ENCODE results near the gene SNX8. TPM values are rescaled to one million over a fixed set of nuclear protein-coding genes. Genes with fewer than 3 reads are reported as not detected.
A peak's percentile ranks its signal among the peaks of the same experiment; 100 is the strongest.

The SNX8 gene
- total RNA-seq, 2 donors from 2014 or later = 53.0 to 53.2 TPM

DNA sequence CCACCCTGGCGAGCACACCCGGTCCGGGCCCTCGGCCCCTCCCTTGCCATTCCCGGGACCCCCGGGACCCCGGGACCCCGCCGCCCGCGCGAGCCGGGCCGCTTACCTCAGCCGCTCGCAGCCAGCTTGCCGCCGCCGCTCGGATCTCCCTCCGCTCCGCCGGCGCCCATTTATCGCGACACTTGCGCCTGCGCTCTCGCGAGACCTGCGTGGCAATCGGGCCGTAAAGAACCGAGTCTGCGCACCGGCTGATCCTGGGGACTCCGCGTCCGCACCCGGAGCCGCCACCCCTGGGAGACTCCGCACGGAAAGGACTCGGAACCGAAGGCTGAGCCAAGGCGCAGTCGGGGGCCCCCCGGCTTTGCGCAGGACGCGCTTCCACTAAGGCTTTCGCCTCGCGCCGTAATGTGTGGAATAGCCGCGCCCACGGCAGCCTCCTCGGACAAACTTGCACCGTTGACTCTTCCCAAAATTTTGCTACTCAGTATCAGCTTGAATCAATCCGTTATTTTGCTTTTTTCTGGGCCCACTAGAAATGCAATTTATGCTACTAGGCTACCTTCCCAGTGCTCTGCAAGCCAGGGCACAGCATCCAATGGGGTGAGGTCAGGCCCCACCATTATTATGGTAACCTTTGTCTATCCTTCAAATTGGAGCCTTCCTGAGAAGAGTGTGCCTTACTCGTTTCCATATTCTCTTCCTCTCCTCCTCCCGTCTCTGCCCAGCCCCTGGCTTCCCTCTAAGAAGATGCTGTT lies 81.3 kb downstream of the SNX8 start, which contains the start of gene MAD1L1:
TSS of gene MAD1L1 (minus strand) at position 180 of the 755 bp plus-strand sequence. CDS start 2,812 bp downstream, outside the sequence.
- peaks cover 9% of the 10 kb centered on the region for H3K4me1 Mint-ChIP-seq
- H3K4me3 Mint-ChIP-seq = peak within 1 kb of the TSS; percentile 82
- no peaks in the 10 kb centered on the region for H3K9me3 Mint-ChIP-seq
- Histone ChIP-seq H3K36me3 (ENCODE audit: control insufficient read depth, insufficient read depth, low read length) (peaks cover 62% of the 10 kb centered on the region), H3K27ac (ENCODE audit: low read depth, low read length) (peak within 1 kb of the TSS; percentile 26), H3K9ac (ENCODE audit: extremely low read depth, low read length, poor library complexity, severe bottlenecking) (peak within 1 kb of the TSS; percentile 86), H3K4me1 (ENCODE audit: control insufficient read depth, insufficient read depth, low read length) (no peaks in the 10 kb centered on the region), H3K27me3 (ENCODE audit: control insufficient read depth, insufficient read depth, low read length, poor library complexity, severe bottlenecking) (no peaks in the 10 kb centered on the region), H3K9me3 (ENCODE audit: control insufficient read depth, low read length) (no peaks in the 10 kb centered on the region), H3K4me3 (ENCODE audit: low read length) (peak within 1 kb of the TSS; percentile 82)
- peaks cover 51% of the 10 kb centered on the region for H3K36me3 Mint-ChIP-seq (ENCODE audit: low read depth)
- H3K27ac Mint-ChIP-seq = peak within 1 kb of the TSS; percentile 97
- no peaks in the 10 kb centered on the region for H3K27me3 Mint-ChIP-seq (ENCODE audit: insufficient read depth)
- peak; percentile 95 for DNase-seq
- 0 to 1% methylated on average over 28 to 63 of the region's 63 CpGs for WGBS, 2 experiments (ENCODE audit: insufficient coverage in 1 of 2, insufficient read length in 1 of 2)
- TF ChIP-seq CTCF (conservative IDR thresholded peaks at IDR 0.05) = no peak

DNA sequence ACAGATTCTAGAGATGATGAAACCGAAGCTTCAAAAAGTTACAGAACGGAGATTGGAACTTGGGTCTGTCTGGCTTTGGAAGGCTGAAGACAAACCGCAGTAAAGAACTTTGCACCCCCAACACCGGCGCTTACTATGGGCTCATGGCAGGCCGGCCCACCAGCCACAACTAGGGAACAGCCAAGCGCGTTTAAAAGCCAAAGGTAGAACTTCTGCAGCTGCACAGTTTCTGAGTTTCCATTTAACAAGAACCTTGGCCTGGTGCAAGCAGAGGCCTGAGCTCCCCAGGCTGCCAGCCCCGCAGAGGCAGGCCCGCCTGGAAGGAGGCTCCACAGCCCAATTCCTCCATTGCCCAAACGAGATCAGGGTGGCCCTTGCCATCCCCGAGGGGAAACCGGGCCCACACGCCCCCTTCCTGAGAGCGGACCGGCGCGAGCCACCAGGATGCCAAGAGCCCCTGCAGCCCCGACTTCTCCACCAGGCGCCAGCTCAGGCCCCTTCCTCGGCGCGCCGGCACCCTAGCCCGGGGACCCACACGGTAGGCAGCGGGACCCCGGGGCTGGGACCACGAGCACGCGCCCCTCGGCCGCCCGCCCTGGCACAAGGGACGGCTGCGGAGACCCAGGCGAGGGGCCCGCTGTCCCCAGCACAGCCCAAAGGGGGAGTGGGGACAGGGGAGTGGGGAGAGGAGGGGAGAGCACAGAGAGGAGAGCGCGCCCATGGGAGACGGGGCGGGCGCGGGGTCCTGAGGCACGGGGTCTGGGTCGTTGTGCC lies 82.1 kb downstream of the SNX8 start:
- peaks cover 52% of the 10 kb centered on the region for H3K36me3 Mint-ChIP-seq (ENCODE audit: low read depth)
- H3K4me3 Mint-ChIP-seq = peak overlapping the region; percentile 82
- peak; percentile 76 for DNase-seq
- Histone ChIP-seq H3K27me3 (ENCODE audit: control insufficient read depth, insufficient read depth, low read length, poor library complexity, severe bottlenecking) (no peaks in the 10 kb centered on the region), H3K9me3 (ENCODE audit: control insufficient read depth, low read length) (no peaks in the 10 kb centered on the region), H3K36me3 (ENCODE audit: control insufficient read depth, insufficient read depth, low read length) (peaks cover 63% of the 10 kb centered on the region), H3K4me3 (ENCODE audit: low read length) (peak overlapping the region; percentile 82), H3K9ac (ENCODE audit: extremely low read depth, low read length, poor library complexity, severe bottlenecking) (peak overlapping the region; percentile 86), H3K27ac (ENCODE audit: low read depth, low read length) (peak overlapping the region; percentile 26), H3K4me1 (ENCODE audit: control insufficient read depth, insufficient read depth, low read length) (no peaks in the 10 kb centered on the region)
- no peaks in the 10 kb centered on the region for H3K9me3 Mint-ChIP-seq
- no peaks in the 10 kb centered on the region for H3K27me3 Mint-ChIP-seq (ENCODE audit: insufficient read depth)
- peaks cover 9% of the 10 kb centered on the region for H3K4me1 Mint-ChIP-seq
- peak; percentile 47 for TF ChIP-seq CTCF (conservative IDR thresholded peaks at IDR 0.05)
- peak overlapping the region; percentile 85 for H3K27ac Mint-ChIP-seq
- WGBS, 2 experiments (ENCODE audit: insufficient coverage in 1 of 2, insufficient read length in 1 of 2) = 4 to 12% methylated on average over 10 to 46 of the region's 46 CpGs

DNA sequence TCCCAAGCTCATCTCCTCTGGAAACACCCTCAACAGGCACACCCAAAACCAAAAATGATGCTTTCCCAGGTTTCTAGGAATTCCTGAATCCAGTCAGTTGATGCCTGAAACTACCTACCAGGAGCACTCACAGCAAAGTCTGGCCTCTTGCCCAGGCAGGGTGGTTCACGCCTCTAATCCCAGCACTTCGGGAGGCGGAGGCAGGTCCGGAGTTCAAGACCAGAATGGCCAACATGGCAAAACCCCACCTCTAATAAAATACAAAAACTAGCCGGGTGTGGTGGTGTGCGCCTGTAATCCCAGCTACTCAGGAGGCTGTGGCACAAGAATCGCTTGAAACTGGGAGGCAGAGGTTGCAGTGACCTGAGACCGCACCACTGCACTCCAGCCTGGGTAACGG lies 83.4 kb downstream of the SNX8 start:
- Mint-ChIP-seq H3K36me3 (ENCODE audit: low read depth) (peaks cover 55% of the 10 kb centered on the region), H3K27me3 (ENCODE audit: insufficient read depth) (no peaks in the 10 kb centered on the region), H3K9me3 (no peaks in the 10 kb centered on the region), H3K4me1 (peaks cover 9% of the 10 kb centered on the region), H3K27ac (peak overlapping the region; percentile 7), H3K4me3 (no peak overlapping the region)
- DNase-seq = no peak
- peaks cover 63% of the 10 kb centered on the region for H3K36me3 ChIP-seq (ENCODE audit: control insufficient read depth, insufficient read depth, low read length)
- H3K27ac ChIP-seq (ENCODE audit: low read depth, low read length) = no peak overlapping the region
- no peaks in the 10 kb centered on the region for H3K9me3 ChIP-seq (ENCODE audit: control insufficient read depth, low read length)
- H3K4me3 ChIP-seq (ENCODE audit: low read length) = no peak overlapping the region
- H3K9ac ChIP-seq (ENCODE audit: extremely low read depth, low read length, poor library complexity, severe bottlenecking) = no peak overlapping the region
- H3K27me3 ChIP-seq (ENCODE audit: control insufficient read depth, insufficient read depth, low read length, poor library complexity, severe bottlenecking) = no peaks in the 10 kb centered on the region
- no peak for TF ChIP-seq CTCF (conservative IDR thresholded peaks at IDR 0.05)
- WGBS, 2 experiments (ENCODE audit: insufficient coverage in 1 of 2, insufficient read length in 1 of 2) = 88 to 98% methylated on average over 6 to 9 of the region's 9 CpGs
- H3K4me1 ChIP-seq (ENCODE audit: control insufficient read depth, insufficient read depth, low read length) = no peaks in the 10 kb centered on the region

All from endodermal cell (in vitro differentiated cells).